HEK293 (cell line): ENCODE results near the gene TNNI3K.

Experiments used
- CTCF ChIA-PET: fragments of 350-600 bp; formaldehyde crosslinking; extraction: SDS; loops from one replicate; lab custom pipeline; 2021; ENCODE audit warnings: antibody characterized with exemption; lab: Yijun Ruan, JAX
- POLR2A ChIA-PET: fragments of 300-600 bp; formaldehyde crosslinking; extraction: SDS; loops from one replicate; lab custom pipeline; 2020; ENCODE audit warnings: antibody characterized with exemption, inconsistent platforms; lab: Yijun Ruan, JAX
- H3K27ac ChIP-seq: fragments of 200-500 bp; sonication (Bioruptor generic); 2 replicates; pipeline ENCODE4 v1.5.1; 2014; ENCODE audit warnings: low read depth, low read length, control low read depth, inconsistent platforms; ENCODE audit errors: extremely low read depth
- H3K36me3 ChIP-seq, 2 experiments: fragments of 200-500 bp in 1 of 2; sonication (Bioruptor generic) in 1 of 2; 1 replicate in 1 of 2; 2 replicates in 1 of 2; pipeline ENCODE4 v1.5.1; 2014 to 2017; ENCODE audit warnings: inconsistent platforms in 2 of 2, low read length in 2 of 2; ENCODE audit not compliant: control insufficient read depth in 2 of 2, insufficient read depth in 1 of 2
- H3K4me1 ChIP-seq: fragments of 200-500 bp; sonication (Bioruptor generic); 2 replicates; pipeline ENCODE4 v1.5.1; 2014; ENCODE audit warnings: mild to moderate bottlenecking, low read length, inconsistent platforms; ENCODE audit not compliant: control insufficient read depth, insufficient read depth
- H3K4me3 ChIP-seq: 2 replicates; pipeline ENCODE4 v1.5.1; 2011; ENCODE audit warnings: low read depth, mild to moderate bottlenecking, control low read depth, low read length, moderate library complexity
- H3K9me3 ChIP-seq: fragments of 200-500 bp; sonication (Bioruptor generic); 2 replicates; pipeline ENCODE4 v1.5.1; 2014; ENCODE audit warnings: low read depth, low read length, inconsistent platforms; ENCODE audit not compliant: control insufficient read depth, insufficient read depth
- GFI1B ChIP-seq: fragments of 450-650 bp; formaldehyde crosslinking; IDR thresholded peaks from 2 replicates; pipeline ENCODE4 v1.5.1; 2016; ENCODE audit warnings: missing biosample characterization, missing genetic modification characterization
- GLIS1 ChIP-seq: fragments of 450-650 bp; formaldehyde crosslinking; IDR thresholded peaks from 2 replicates; pipeline ENCODE4 v1.5.1; 2016; ENCODE audit warnings: missing biosample characterization, missing genetic modification characterization
- GLIS2 ChIP-seq: fragments of 450-650 bp; formaldehyde crosslinking; IDR thresholded peaks from 2 replicates; pipeline ENCODE4 v1.5.1; 2016; ENCODE audit warnings: missing biosample characterization, missing genetic modification characterization
- HOXC10 ChIP-seq: sonication (generic); formaldehyde crosslinking; IDR thresholded peaks from 2 replicates; pipeline ENCODE4 v1.8.1; 2023; ENCODE audit warnings: mild to moderate bottlenecking, missing genetic modification reagents
- KLF1 ChIP-seq: fragments of 450-650 bp; formaldehyde crosslinking; IDR thresholded peaks from 2 replicates; pipeline ENCODE4 v1.5.1; 2016; ENCODE audit warnings: missing biosample characterization, missing genetic modification characterization
- KLF7 ChIP-seq: fragments of 450-650 bp; formaldehyde crosslinking; IDR thresholded peaks from 2 replicates; pipeline ENCODE4 v1.5.1; 2016; ENCODE audit warnings: missing biosample characterization, missing genetic modification characterization, borderline replicate concordance
- OSR2 ChIP-seq: fragments of 450-650 bp; formaldehyde crosslinking; IDR thresholded peaks from 2 replicates; pipeline ENCODE4 v1.5.1; 2016; ENCODE audit warnings: missing biosample characterization, missing genetic modification characterization
- RBAK ChIP-seq: fragments of 450-650 bp; formaldehyde crosslinking; IDR thresholded peaks from 2 replicates; pipeline ENCODE4 v1.5.1; 2016; ENCODE audit warnings: missing biosample characterization, missing genetic modification characterization
- ZBTB44 ChIP-seq: fragments of 450-650 bp; IDR thresholded peaks from 2 replicates; pipeline ENCODE4 v1.5.1; 2018; ENCODE audit warnings: missing biosample characterization, mild to moderate bottlenecking, missing genetic modification characterization
- ZBTB8A ChIP-seq: fragments of 450-650 bp; formaldehyde crosslinking; IDR thresholded peaks from 2 replicates; pipeline ENCODE4 v1.5.1; 2016; ENCODE audit warnings: missing biosample characterization, missing genetic modification characterization
- ZNF248 ChIP-seq: fragments of 450-650 bp; formaldehyde crosslinking; IDR thresholded peaks from 2 replicates; pipeline ENCODE4 v1.5.1; 2017; ENCODE audit warnings: missing biosample characterization, missing genetic modification characterization
- ZNF560 ChIP-seq: fragments of 450-650 bp; formaldehyde crosslinking; IDR thresholded peaks from 2 replicates; pipeline ENCODE4 v1.5.1; 2017; ENCODE audit warnings: missing biosample characterization, missing genetic modification characterization, borderline replicate concordance
- ZNF561 ChIP-seq: fragments of 450-650 bp; IDR thresholded peaks from 2 replicates; pipeline ENCODE4 v1.5.1; 2018; ENCODE audit warnings: missing biosample characterization, missing genetic modification characterization, borderline replicate concordance
- ZNF629 ChIP-seq: fragments of 450-650 bp; formaldehyde crosslinking; IDR thresholded peaks from 2 replicates; pipeline ENCODE4 v1.5.1; 2017; ENCODE audit warnings: missing biosample characterization, missing genetic modification characterization
- ZNF837 ChIP-seq: fragments of 450-650 bp; formaldehyde crosslinking; IDR thresholded peaks from 2 replicates; pipeline ENCODE4 v1.5.1; 2016; ENCODE audit warnings: missing biosample characterization, missing genetic modification characterization
- TF ChIP-seq, protein P1 (sequence below): fragments of 450-650 bp; formaldehyde crosslinking; IDR thresholded peaks from 2 replicates; pipeline ENCODE4 v1.5.1; 2016; ENCODE audit warnings: missing biosample characterization, missing genetic modification characterization, borderline replicate concordance
- TF ChIP-seq, protein P2 (sequence below): fragments of 450-650 bp; formaldehyde crosslinking; IDR thresholded peaks from 2 replicates; pipeline ENCODE4 v1.5.1; 2016; ENCODE audit warnings: missing biosample characterization, missing genetic modification characterization
- TF ChIP-seq, protein P3 (sequence below): fragments of 450-650 bp; formaldehyde crosslinking; IDR thresholded peaks from 2 replicates; pipeline ENCODE4 v1.5.1; 2016; ENCODE audit warnings: missing biosample characterization, missing genetic modification characterization
- TF ChIP-seq, protein P4 (sequence below): fragments of 450-650 bp; formaldehyde crosslinking; IDR thresholded peaks from 2 replicates; pipeline ENCODE4 v1.5.1; 2016; ENCODE audit warnings: missing biosample characterization, missing genetic modification characterization, borderline replicate concordance
- TF ChIP-seq, protein P5 (sequence below): fragments of 450-650 bp; formaldehyde crosslinking; IDR thresholded peaks from 2 replicates; pipeline ENCODE4; 2016; ENCODE audit warnings: missing biosample characterization, missing genetic modification characterization

Gene TNNI3K

DNA sequence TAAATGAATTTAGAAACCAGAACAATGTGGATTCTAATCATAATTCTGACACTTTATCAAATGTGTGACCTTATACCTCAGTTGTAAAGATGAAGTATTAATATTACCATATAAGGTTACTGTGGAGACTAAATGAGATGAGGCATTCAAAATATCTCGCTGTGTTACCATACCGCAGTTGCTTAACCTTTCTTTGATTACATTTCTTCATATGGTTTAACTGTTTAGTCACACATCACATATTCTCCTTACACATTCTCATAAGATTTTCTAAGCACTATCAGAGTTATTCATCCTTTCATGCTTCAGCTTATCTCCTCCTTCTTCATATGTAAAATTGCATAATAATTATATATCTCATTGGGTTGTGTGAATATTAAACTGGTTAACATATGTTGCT lies 188.3 kb downstream of the TNNI3K start (continued):
- TF ChIP-seq, protein P1, sequence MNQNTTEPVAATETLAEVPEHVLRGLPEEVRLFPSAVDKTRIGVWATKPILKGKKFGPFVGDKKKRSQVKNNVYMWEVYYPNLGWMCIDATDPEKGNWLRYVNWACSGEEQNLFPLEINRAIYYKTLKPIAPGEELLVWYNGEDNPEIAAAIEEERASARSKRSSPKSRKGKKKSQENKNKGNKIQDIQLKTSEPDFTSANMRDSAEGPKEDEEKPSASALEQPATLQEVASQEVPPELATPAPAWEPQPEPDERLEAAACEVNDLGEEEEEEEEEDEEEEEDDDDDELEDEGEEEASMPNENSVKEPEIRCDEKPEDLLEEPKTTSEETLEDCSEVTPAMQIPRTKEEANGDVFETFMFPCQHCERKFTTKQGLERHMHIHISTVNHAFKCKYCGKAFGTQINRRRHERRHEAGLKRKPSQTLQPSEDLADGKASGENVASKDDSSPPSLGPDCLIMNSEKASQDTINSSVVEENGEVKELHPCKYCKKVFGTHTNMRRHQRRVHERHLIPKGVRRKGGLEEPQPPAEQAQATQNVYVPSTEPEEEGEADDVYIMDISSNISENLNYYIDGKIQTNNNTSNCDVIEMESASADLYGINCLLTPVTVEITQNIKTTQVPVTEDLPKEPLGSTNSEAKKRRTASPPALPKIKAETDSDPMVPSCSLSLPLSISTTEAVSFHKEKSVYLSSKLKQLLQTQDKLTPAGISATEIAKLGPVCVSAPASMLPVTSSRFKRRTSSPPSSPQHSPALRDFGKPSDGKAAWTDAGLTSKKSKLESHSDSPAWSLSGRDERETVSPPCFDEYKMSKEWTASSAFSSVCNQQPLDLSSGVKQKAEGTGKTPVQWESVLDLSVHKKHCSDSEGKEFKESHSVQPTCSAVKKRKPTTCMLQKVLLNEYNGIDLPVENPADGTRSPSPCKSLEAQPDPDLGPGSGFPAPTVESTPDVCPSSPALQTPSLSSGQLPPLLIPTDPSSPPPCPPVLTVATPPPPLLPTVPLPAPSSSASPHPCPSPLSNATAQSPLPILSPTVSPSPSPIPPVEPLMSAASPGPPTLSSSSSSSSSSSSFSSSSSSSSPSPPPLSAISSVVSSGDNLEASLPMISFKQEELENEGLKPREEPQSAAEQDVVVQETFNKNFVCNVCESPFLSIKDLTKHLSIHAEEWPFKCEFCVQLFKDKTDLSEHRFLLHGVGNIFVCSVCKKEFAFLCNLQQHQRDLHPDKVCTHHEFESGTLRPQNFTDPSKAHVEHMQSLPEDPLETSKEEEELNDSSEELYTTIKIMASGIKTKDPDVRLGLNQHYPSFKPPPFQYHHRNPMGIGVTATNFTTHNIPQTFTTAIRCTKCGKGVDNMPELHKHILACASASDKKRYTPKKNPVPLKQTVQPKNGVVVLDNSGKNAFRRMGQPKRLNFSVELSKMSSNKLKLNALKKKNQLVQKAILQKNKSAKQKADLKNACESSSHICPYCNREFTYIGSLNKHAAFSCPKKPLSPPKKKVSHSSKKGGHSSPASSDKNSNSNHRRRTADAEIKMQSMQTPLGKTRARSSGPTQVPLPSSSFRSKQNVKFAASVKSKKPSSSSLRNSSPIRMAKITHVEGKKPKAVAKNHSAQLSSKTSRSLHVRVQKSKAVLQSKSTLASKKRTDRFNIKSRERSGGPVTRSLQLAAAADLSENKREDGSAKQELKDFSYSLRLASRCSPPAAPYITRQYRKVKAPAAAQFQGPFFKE (tag by site-specific recombination) = no peak
- TF ChIP-seq ZNF561 (no peak), ZNF248 (tag by site-specific recombination) (no peak)

GRCh38 chr1:74425676-74426075 lies 190.5 kb downstream of the TNNI3K start:
- H3K9me3 ChIP-seq = no peaks in the 10 kb centered on the region
- H3K4me1 ChIP-seq = no peaks in the 10 kb centered on the region
- no peak overlapping the region for H3K27ac ChIP-seq
- TF ChIP-seq KLF1 (tag by site-specific recombination) = no peak
- TF ChIP-seq GLIS1 (tag by site-specific recombination) = no peak
- TF ChIP-seq ZNF560 = no peak
- no peak for TF ChIP-seq KLF7 (tag by site-specific recombination)
- TF ChIP-seq HOXC10 (CRISPR knock-in tag) = no peak
- TF ChIP-seq, protein P2, sequence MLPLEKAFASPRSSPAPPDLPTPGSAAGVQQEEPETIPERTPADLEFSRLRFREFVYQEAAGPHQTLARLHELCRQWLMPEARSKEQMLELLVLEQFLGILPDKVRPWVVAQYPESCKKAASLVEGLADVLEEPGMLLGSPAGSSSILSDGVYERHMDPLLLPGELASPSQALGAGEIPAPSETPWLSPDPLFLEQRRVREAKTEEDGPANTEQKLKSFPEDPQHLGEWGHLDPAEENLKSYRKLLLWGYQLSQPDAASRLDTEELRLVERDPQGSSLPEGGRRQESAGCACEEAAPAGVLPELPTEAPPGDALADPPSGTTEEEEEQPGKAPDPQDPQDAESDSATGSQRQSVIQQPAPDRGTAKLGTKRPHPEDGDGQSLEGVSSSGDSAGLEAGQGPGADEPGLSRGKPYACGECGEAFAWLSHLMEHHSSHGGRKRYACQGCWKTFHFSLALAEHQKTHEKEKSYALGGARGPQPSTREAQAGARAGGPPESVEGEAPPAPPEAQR (tag by site-specific recombination) = no peak
- no peak for TF ChIP-seq ZNF629 (tag by site-specific recombination)
- TF ChIP-seq, protein P3, sequence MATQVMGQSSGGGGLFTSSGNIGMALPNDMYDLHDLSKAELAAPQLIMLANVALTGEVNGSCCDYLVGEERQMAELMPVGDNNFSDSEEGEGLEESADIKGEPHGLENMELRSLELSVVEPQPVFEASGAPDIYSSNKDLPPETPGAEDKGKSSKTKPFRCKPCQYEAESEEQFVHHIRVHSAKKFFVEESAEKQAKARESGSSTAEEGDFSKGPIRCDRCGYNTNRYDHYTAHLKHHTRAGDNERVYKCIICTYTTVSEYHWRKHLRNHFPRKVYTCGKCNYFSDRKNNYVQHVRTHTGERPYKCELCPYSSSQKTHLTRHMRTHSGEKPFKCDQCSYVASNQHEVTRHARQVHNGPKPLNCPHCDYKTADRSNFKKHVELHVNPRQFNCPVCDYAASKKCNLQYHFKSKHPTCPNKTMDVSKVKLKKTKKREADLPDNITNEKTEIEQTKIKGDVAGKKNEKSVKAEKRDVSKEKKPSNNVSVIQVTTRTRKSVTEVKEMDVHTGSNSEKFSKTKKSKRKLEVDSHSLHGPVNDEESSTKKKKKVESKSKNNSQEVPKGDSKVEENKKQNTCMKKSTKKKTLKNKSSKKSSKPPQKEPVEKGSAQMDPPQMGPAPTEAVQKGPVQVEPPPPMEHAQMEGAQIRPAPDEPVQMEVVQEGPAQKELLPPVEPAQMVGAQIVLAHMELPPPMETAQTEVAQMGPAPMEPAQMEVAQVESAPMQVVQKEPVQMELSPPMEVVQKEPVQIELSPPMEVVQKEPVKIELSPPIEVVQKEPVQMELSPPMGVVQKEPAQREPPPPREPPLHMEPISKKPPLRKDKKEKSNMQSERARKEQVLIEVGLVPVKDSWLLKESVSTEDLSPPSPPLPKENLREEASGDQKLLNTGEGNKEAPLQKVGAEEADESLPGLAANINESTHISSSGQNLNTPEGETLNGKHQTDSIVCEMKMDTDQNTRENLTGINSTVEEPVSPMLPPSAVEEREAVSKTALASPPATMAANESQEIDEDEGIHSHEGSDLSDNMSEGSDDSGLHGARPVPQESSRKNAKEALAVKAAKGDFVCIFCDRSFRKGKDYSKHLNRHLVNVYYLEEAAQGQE (tag by site-specific recombination) = no peak
- TF ChIP-seq OSR2 (tag by site-specific recombination) = no peak
- no peak for TF ChIP-seq ZBTB8A
- TF ChIP-seq ZBTB44 (tag by site-specific recombination) = no peak
- TF ChIP-seq ZNF837 (tag by site-specific recombination) = no peak
- no peak for TF ChIP-seq GFI1B (tag by site-specific recombination)
- TF ChIP-seq, protein P4, sequence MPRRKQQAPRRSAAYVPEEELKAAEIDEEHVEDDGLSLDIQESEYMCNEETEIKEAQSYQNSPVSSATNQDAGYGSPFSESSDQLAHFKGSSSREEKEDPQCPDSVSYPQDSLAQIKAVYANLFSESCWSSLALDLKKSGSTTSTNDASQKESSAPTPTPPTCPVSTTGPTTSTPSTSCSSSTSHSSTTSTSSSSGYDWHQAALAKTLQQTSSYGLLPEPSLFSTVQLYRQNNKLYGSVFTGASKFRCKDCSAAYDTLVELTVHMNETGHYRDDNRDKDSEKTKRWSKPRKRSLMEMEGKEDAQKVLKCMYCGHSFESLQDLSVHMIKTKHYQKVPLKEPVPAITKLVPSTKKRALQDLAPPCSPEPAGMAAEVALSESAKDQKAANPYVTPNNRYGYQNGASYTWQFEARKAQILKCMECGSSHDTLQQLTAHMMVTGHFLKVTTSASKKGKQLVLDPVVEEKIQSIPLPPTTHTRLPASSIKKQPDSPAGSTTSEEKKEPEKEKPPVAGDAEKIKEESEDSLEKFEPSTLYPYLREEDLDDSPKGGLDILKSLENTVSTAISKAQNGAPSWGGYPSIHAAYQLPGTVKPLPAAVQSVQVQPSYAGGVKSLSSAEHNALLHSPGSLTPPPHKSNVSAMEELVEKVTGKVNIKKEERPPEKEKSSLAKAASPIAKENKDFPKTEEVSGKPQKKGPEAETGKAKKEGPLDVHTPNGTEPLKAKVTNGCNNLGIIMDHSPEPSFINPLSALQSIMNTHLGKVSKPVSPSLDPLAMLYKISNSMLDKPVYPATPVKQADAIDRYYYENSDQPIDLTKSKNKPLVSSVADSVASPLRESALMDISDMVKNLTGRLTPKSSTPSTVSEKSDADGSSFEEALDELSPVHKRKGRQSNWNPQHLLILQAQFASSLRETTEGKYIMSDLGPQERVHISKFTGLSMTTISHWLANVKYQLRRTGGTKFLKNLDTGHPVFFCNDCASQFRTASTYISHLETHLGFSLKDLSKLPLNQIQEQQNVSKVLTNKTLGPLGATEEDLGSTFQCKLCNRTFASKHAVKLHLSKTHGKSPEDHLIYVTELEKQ = no peak
- no peak for TF ChIP-seq RBAK (tag by site-specific recombination)
- TF ChIP-seq, protein P5, sequence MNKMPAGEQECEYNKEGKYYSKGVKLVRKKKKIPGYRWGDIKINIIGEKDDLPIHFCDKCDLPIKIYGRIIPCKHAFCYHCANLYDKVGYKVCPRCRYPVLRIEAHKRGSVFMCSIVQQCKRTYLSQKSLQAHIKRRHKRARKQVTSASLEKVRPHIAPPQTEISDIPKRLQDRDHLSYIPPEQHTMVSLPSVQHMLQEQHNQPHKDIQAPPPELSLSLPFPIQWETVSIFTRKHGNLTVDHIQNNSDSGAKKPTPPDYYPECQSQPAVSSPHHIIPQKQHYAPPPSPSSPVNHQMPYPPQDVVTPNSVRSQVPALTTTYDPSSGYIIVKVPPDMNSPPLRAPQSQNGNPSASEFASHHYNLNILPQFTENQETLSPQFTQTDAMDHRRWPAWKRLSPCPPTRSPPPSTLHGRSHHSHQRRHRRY (tag by site-specific recombination) = no peak
- TF ChIP-seq GLIS2 (tag by site-specific recombination) = no peak
- H3K4me3 ChIP-seq = no peak overlapping the region
- POLR2A ChIA-PET = no interaction called here
- H3K36me3 ChIP-seq = no peaks in the 10 kb centered on the region
- CTCF ChIA-PET = no interaction called here
